GM23338 (cell line): ENCODE data around the gene PPP2R5C. TPM values are rescaled to one million over a fixed set of nuclear protein-coding genes. Genes with fewer than 3 reads are reported as not detected.

Source experiments
- ATAC-seq: fragments of 200-7000 bp; cut with Tn5 transposase; 3 replicates; pipeline ENCODE4 v1.9.1; 2020
- DNase-seq: peaks from one replicate; pipeline ENCODE4 v3.0.0-alpha.2; 2015; ENCODE audit warnings: low spot score
- H2AFZ ChIP-seq: fragments of 200-600 bp; sonication (generic); 2 replicates; pipeline ENCODE4 v1.8.0; 2016; ENCODE audit warnings: antibody characterized with exemption, mild to moderate bottlenecking, moderate library complexity
- H3F3A ChIP-seq: fragments of 200-600 bp; sonication (generic); replicated peaks from 2 replicates; pipeline ENCODE4 v1.8.0; 2017; ENCODE audit warnings: antibody characterized with exemption, mixed run types, low read depth
- H3K27ac ChIP-seq: fragments of 200-600 bp; sonication (generic); 2 replicates; pipeline ENCODE4 v1.6.1; 2016; ENCODE audit warnings: low read depth
- H3K27me3 ChIP-seq: fragments of 200-600 bp; sonication (generic); 2 replicates; pipeline ENCODE4 v1.8.0; 2016; ENCODE audit warnings: mild to moderate bottlenecking, mixed run types, moderate library complexity; ENCODE audit not compliant: insufficient read depth
- H3K36me3 ChIP-seq: fragments of 200-600 bp; sonication (generic); 2 replicates; pipeline ENCODE4 v1.8.0; 2016; ENCODE audit warnings: mild to moderate bottlenecking; ENCODE audit not compliant: insufficient read depth
- H3K4me1 ChIP-seq: fragments of 200-600 bp; sonication (generic); 2 replicates; pipeline ENCODE4 v1.8.0; 2016; ENCODE audit warnings: mild to moderate bottlenecking, moderate library complexity; ENCODE audit not compliant: insufficient read depth
- H3K4me2 ChIP-seq: fragments of 200-600 bp; sonication (generic); 2 replicates; pipeline ENCODE4 v1.7.1; 2017; ENCODE audit warnings: mixed run types
- H3K4me3 ChIP-seq: fragments of 200-600 bp; sonication (generic); 2 replicates; pipeline ENCODE4 v1.6.1; 2016; ENCODE audit warnings: mixed run types
- H3K79me2 ChIP-seq: fragments of 200-600 bp; sonication (generic); replicated peaks from 2 replicates; pipeline ENCODE4 v1.8.0; 2017; ENCODE audit warnings: mild to moderate bottlenecking; ENCODE audit not compliant: insufficient read depth
- H3K9me2 ChIP-seq: fragments of 200-600 bp; sonication (generic); 2 replicates; pipeline ENCODE4 v1.8.0; 2017; ENCODE audit not compliant: insufficient read depth
- H4K20me1 ChIP-seq: fragments of 200-600 bp; sonication (generic); replicated peaks from 2 replicates; pipeline ENCODE4 v1.8.0; 2017; ENCODE audit warnings: mild to moderate bottlenecking; ENCODE audit not compliant: insufficient read depth
- H3K27ac Mint-ChIP-seq: 2 replicates; pipeline ENCODE4 v1.8.0; 2020; ENCODE audit warnings: inconsistent platforms, mild to moderate bottlenecking, moderate library complexity, mixed read lengths
- H3K27me3 Mint-ChIP-seq: 3 replicates; pipeline ENCODE4 v1.8.0; 2022; ENCODE audit warnings: low read depth, mild to moderate bottlenecking, moderate library complexity, mixed read lengths, inconsistent platforms; ENCODE audit not compliant: insufficient read depth, poor library complexity
- H3K36me3 Mint-ChIP-seq: 3 replicates; pipeline ENCODE4 v1.8.0; 2021; ENCODE audit warnings: low read depth, mild to moderate bottlenecking, inconsistent platforms, moderate library complexity, mixed read lengths
- H3K4me1 Mint-ChIP-seq: 3 replicates; pipeline ENCODE4 v1.8.0; 2020; ENCODE audit warnings: mild to moderate bottlenecking, inconsistent platforms, mixed read lengths
- H3K4me3 Mint-ChIP-seq: 3 replicates; pipeline ENCODE4 v1.8.0; 2021; ENCODE audit warnings: moderate library complexity, mild to moderate bottlenecking, inconsistent platforms, mixed read lengths
- H3K9me3 Mint-ChIP-seq: 3 replicates; pipeline ENCODE4 v1.8.0; 2020; ENCODE audit warnings: moderate library complexity, mild to moderate bottlenecking, inconsistent platforms, mixed read lengths
- CTCF ChIP-seq, 2 experiments: fragments of 200-600 bp in 1 of 2; sonication (generic) in 1 of 2; conservative IDR thresholded peaks; 2 replicates each; pipeline versions ENCODE4 v1.5.1 to v1.6.1; 2016 to 2017; ENCODE audit warnings: antibody characterized with exemption in 2 of 2, low read depth in 2 of 2, mild to moderate bottlenecking in 2 of 2, moderate library complexity in 1 of 2
- EZH2 ChIP-seq: fragments of 200-600 bp; sonication (generic); IDR thresholded peaks from one replicate; pipeline ENCODE4 v1.8.0; 2017; ENCODE audit warnings: antibody characterized with exemption, mild to moderate bottlenecking, low read depth; ENCODE audit not compliant: unreplicated experiment
- JUNB ChIP-seq: IDR thresholded peaks from one replicate; pipeline ENCODE4 v1.6.1; 2016; ENCODE audit warnings: antibody characterized with exemption; ENCODE audit not compliant: unreplicated experiment
- NANOG ChIP-seq: IDR thresholded peaks from 2 replicates; pipeline ENCODE4 v1.6.1; 2016; ENCODE audit warnings: antibody characterized with exemption, borderline replicate concordance
- STAT1 ChIP-seq: IDR thresholded peaks from one replicate; pipeline ENCODE4 v1.6.1; 2016; ENCODE audit warnings: antibody characterized with exemption; ENCODE audit not compliant: unreplicated experiment
- ZNF331 ChIP-seq: fragments of 250-450 bp; sonication (Bioruptor Pico); IDR thresholded peaks from 2 replicates; pipeline ENCODE4 v1.5.0; 2020; ENCODE audit warnings: low read depth, mild to moderate bottlenecking, moderate library complexity
- polyA plus RNA-seq: library from polyadenylated mRNA; unstranded; fragments of >200 nt; fragmentation: Nextera tagmentation; extraction: Ambion mirVana; gene quantifications from 2 replicates; pipeline ENCODE4 v1.2.1, GENCODE V29; 2016
- total RNA-seq: library from RNA; depleted of rRNA; stranded (reverse); fragments of >200 nt; shearing (Covaris generic); gene quantifications from 2 replicates; pipeline ENCODE4 v1.2.3, GENCODE V29; 2014
- TF ChIP-seq, protein P1 (sequence below): fragments of 250-450 bp; sonication (Bioruptor Pico); IDR thresholded peaks from 2 replicates; pipeline ENCODE4 v1.5.0; 2020; ENCODE audit warnings: mild to moderate bottlenecking, moderate library complexity

The PPP2R5C gene
- total and polyA plus RNA-seq, 2 experiments from 2014 or later = 75.4 to 79.7 TPM

DNA sequence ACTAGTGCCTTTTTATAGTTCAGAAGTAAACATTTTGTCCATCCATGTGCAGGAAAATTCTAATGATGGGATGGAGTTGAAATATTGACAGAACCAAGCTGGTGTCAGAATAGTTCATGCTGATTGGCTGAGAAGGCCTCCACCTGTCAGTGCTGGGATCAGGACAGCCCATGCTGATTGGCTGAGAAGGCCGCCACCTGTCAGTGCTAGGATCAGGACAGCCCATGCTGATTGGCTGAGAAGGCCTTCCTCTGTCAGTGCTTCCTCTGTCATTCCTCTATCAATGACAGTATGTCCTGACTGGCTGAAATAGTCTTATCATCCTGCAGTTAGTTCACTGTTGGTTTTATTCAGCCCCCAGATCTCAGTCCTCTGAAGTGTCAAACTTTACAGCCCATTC, 95.7 kb downstream of the PPP2R5C start (continued):
- TF ChIP-seq, protein P1, sequence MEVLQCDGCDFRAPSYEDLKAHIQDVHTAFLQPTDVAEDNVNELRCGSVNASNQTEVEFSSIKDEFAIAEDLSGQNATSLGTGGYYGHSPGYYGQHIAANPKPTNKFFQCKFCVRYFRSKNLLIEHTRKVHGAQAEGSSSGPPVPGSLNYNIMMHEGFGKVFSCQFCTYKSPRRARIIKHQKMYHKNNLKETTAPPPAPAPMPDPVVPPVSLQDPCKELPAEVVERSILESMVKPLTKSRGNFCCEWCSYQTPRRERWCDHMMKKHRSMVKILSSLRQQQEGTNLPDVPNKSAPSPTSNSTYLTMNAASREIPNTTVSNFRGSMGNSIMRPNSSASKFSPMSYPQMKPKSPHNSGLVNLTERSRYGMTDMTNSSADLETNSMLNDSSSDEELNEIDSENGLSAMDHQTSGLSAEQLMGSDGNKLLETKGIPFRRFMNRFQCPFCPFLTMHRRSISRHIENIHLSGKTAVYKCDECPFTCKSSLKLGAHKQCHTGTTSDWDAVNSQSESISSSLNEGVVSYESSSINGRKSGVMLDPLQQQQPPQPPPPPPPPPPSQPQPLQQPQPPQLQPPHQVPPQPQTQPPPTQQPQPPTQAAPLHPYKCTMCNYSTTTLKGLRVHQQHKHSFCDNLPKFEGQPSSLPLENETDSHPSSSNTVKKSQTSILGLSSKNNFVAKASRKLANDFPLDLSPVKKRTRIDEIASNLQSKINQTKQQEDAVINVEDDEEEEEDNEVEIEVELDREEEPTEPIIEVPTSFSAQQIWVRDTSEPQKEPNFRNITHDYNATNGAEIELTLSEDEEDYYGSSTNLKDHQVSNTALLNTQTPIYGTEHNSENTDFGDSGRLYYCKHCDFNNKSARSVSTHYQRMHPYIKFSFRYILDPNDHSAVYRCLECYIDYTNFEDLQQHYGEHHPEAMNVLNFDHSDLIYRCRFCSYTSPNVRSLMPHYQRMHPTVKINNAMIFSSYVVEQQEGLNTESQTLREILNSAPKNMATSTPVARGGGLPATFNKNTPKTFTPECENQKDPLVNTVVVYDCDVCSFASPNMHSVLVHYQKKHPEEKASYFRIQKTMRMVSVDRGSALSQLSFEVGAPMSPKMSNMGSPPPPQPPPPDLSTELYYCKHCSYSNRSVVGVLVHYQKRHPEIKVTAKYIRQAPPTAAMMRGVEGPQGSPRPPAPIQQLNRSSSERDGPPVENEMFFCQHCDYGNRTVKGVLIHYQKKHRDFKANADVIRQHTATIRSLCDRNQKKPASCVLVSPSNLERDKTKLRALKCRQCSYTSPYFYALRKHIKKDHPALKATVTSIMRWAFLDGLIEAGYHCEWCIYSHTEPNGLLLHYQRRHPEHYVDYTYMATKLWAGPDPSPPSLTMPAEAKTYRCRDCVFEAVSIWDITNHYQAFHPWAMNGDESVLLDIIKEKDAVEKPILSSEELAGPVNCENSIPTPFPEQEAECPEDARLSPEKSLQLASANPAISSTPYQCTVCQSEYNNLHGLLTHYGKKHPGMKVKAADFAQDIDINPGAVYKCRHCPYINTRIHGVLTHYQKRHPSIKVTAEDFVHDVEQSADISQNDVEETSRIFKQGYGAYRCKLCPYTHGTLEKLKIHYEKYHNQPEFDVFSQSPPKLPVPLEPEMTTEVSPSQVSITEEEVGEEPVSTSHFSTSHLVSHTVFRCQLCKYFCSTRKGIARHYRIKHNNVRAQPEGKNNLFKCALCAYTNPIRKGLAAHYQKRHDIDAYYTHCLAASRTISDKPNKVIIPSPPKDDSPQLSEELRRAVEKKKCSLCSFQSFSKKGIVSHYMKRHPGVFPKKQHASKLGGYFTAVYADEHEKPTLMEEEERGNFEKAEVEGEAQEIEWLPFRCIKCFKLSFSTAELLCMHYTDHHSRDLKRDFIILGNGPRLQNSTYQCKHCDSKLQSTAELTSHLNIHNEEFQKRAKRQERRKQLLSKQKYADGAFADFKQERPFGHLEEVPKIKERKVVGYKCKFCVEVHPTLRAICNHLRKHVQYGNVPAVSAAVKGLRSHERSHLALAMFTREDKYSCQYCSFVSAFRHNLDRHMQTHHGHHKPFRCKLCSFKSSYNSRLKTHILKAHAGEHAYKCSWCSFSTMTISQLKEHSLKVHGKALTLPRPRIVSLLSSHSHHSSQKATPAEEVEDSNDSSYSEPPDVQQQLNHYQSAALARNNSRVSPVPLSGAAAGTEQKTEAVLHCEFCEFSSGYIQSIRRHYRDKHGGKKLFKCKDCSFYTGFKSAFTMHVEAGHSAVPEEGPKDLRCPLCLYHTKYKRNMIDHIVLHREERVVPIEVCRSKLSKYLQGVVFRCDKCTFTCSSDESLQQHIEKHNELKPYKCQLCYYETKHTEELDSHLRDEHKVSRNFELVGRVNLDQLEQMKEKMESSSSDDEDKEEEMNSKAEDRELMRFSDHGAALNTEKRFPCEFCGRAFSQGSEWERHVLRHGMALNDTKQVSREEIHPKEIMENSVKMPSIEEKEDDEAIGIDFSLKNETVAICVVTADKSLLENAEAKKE (CRISPR knock-in tag) = no peak
- TF ChIP-seq EZH2 = no peak
- TF ChIP-seq NANOG = no peak

- no peak overlapping the region for H3K4me3 ChIP-seq
- no peak overlapping the region for H3K4me2 ChIP-seq
- no peak overlapping the region for H2AFZ ChIP-seq
- Mint-ChIP-seq H3K36me3 (no peaks in the 10 kb centered on the region; the same call in 2 of the 3 replicates), H3K27ac (no peak overlapping the region), H3K27me3 (no peaks in the 10 kb centered on the region), H3K4me3 (no peak overlapping the region), H3K4me1 (peaks cover 5% of the 10 kb centered on the region; the same call in 2 of the 3 replicates), H3K9me3 (no peaks in the 10 kb centered on the region)
- H3K9me2 ChIP-seq = no peaks in the 10 kb centered on the region
- H3K36me3 ChIP-seq = peaks cover 5% of the 10 kb centered on the region; the same call in 1 of the 2 replicates
- no peaks in the 10 kb centered on the region for H3F3A ChIP-seq
- no peaks in the 10 kb centered on the region for H3K27me3 ChIP-seq
- H3K79me2 ChIP-seq = peaks cover 14% of the 10 kb centered on the region; the same call in 1 of the 2 replicates
- no peak overlapping the region for H3K27ac ChIP-seq
- DNase-seq = no peak
- peaks cover 4% of the 10 kb centered on the region; the same call in 1 of the 2 replicates for H3K4me1 ChIP-seq
- peaks cover 40% of the 10 kb centered on the region for H4K20me1 ChIP-seq
- ATAC-seq = no peak
- no peak for TF ChIP-seq JUNB
- no peak for TF ChIP-seq EZH2
- no peak for TF ChIP-seq ZNF331 (CRISPR knock-in tag)
- TF ChIP-seq STAT1 = no peak
- no peak for TF ChIP-seq CTCF (conservative IDR thresholded peaks at IDR 0.05; ENCODE audit: low read depth in 2 of 2)
These were observed 97.5 kb downstream of the PPP2R5C start for GRCh38 chr14:101858791-101859537.
